HG02798 (cell line): ENCODE data around the gene CORO1A.
"Not testable (repeated sequence)": the region's sequence is repeated elsewhere in the genome, so short reads cannot be mapped to it uniquely, and the experiment has no call there.

Experiments used
- ATAC-seq: cut with Tn5 transposase; IDR thresholded peaks from one replicate; pipeline ENCODE4 v1.9.1; 2021; ENCODE audit warnings: mild to moderate bottlenecking; ENCODE audit not compliant: unreplicated experiment, poor library complexity

CORO1A gene

GRCh38 chr16:30169416-30169815, 14.0 kb upstream of the CORO1A start:
- not testable (repeated sequence) for ATAC-seq

- not testable (repeated sequence) for ATAC-seq
These were observed 13.3 kb upstream of the CORO1A start for GRCh38 chr16:30170145-30170544.

GRCh38 chr16:30173054-30173453, 10.3 kb upstream of the CORO1A start:
- no peak for ATAC-seq

GRCh38 chr16:30176876-30177275, 6.5 kb upstream of the CORO1A start:
- not testable (repeated sequence) for ATAC-seq

GRCh38 chr16:30179195-30179594, 4.2 kb upstream of the CORO1A start:
- ATAC-seq, result no peak

GRCh38 chr16:30179931-30180330, 3.5 kb upstream of the CORO1A start:
- ATAC-seq, result no peak

- ATAC-seq, result no peak
These were observed 2.7 kb upstream of the CORO1A start for GRCh38 chr16:30180741-30181140.

- peak; percentile 2 for ATAC-seq
These were observed 891 bp downstream of the CORO1A start for GRCh38 chr16:30184096-30184890.

GRCh38 chr16:30184891-30185682, 1.7 kb downstream of the CORO1A start:
- no peak for ATAC-seq

GRCh38 chr16:30185683-30186421, 2.5 kb downstream of the CORO1A start:
- no peak for ATAC-seq

- no peak for ATAC-seq
These were observed 3.0 kb downstream of the CORO1A start for GRCh38 chr16:30186444-30186781.

- no peak for ATAC-seq
These were observed 3.6 kb downstream of the CORO1A start for GRCh38 chr16:30186782-30187555.

- ATAC-seq, result no peak
These were observed 4.1 kb downstream of the CORO1A start for GRCh38 chr16:30187556-30187865.

- ATAC-seq, result no peak
These were observed 4.7 kb downstream of the CORO1A start for GRCh38 chr16:30187971-30188561.

GRCh38 chr16:30191158-30191557, 7.8 kb downstream of the CORO1A start:
- ATAC-seq, result not testable (repeated sequence)

GRCh38 chr16:30193098-30193497, 9.7 kb downstream of the CORO1A start:
- peak; percentile 7 for ATAC-seq

- peak; percentile 92 for ATAC-seq
These were observed 10.2 kb downstream of the CORO1A start, which contains the start of the genes BOLA2B and SLX1A for GRCh38 chr16:30193615-30194014. TSS of gene BOLA2B (minus strand) at chr16:30193666. CDS start at chr16:30193595, 71 bp downstream. TSS of gene SLX1A (plus strand) at chr16:30193875. CDS start at chr16:30194085, 210 bp downstream.

GRCh38 chr16:30194172-30194925, 10.9 kb downstream of the CORO1A start:
- peak; percentile 63 for ATAC-seq

GRCh38 chr16:30197001-30197400, 13.6 kb downstream of the CORO1A start:
- ATAC-seq, result not testable (repeated sequence)
